Stimulated activated CD8-positive, alpha-beta memory T cell treated with anti-CD3 and anti-CD28 coated beads, Interleukin-15, amount 100 ng/mL, for 4 hours (primary cell): ENCODE data around the gene RNF208.
A peak's percentile ranks its signal among the peaks of the same experiment; 100 is the strongest.

ENCODE experiments used
- DNase-seq, 2 donors: peaks; one replicate each; pipeline ENCODE4 v3.0.0-alpha.2; 2020; ENCODE audit warnings: low read depth in 2 of 2

RNF208 gene

GRCh38 chr9:137227853-137228505, 5.9 kb upstream of the RNF208 start:
- DNase-seq, result no peak

GRCh38 chr9:137227054-137227852, 5.2 kb upstream of the RNF208 start, which contains the start of gene RNF224:
TSS of gene RNF224 (plus strand) at chr9:137227502. CDS start at chr9:137228336, 834 bp downstream.
- DNase-seq, result peak; percentile 58 to 62

GRCh38 chr9:137226338-137227053, 4.5 kb upstream of the RNF208 start:
- DNase-seq, result no peak

GRCh38 chr9:137225699-137226331, 3.8 kb upstream of the RNF208 start:
- DNase-seq, result no peak

GRCh38 chr9:137224830-137225694, 3.0 kb upstream of the RNF208 start, which contains the start of gene CYSRT1:
TSS of gene CYSRT1 (plus strand) at chr9:137225174. CDS start at chr9:137225622, 448 bp downstream.
- DNase-seq, result no peak

GRCh38 chr9:137223078-137223970, 1.3 kb upstream of the RNF208 start:
- peak; percentile 95 to 98 for DNase-seq

GRCh38 chr9:137221506-137222111, 431 bp downstream of the RNF208 start:
- DNase-seq, result no peak

GRCh38 chr9:137221095-137221505, 940 bp downstream of the RNF208 start:
- DNase-seq, result no peak

GRCh38 chr9:137220317-137221094, 1.5 kb downstream of the RNF208 start:
- DNase-seq, result no peak

- DNase-seq, result no peak
Measured at GRCh38 chr9:137219757-137220316, 2.2 kb downstream of the RNF208 start.

GRCh38 chr9:137218754-137219271, 3.2 kb downstream of the RNF208 start:
- DNase-seq, result no peak

- DNase-seq, result no peak
Measured at GRCh38 chr9:137218212-137218753, 3.8 kb downstream of the RNF208 start.

- DNase-seq, result no peak
Measured at GRCh38 chr9:137217276-137218211, 4.5 kb downstream of the RNF208 start.

GRCh38 chr9:137216188-137216965, 5.7 kb downstream of the RNF208 start:
- DNase-seq, result no peak

- DNase-seq, result no peak
Measured at GRCh38 chr9:137215196-137215986, 6.6 kb downstream of the RNF208 start.
